ENCODE results near the gene GGT6.

- TF ChIP-seq CTCF (conservative IDR thresholded peaks at IDR 0.05; ENCODE audit: low read depth, low read length) (no peak), EZH2 (IDR thresholded peaks at IDR 0.05; ENCODE audit: borderline replicate concordance, low read depth, low read length, poor library complexity, severe bottlenecking) (no peak)
Observed at GRCh38 chr17:4598776-4599504, 38.6 kb upstream of the GGT6 start.

Data from A673 (cell line).